PFSK-1 (cell line): Measurements from ENCODE around the gene SLC13A5.

Experiments used
- FOXP2 ChIP-seq: optimal IDR thresholded peaks from 2 replicates; pipeline ENCODE3; 2011; ENCODE audit warnings: borderline replicate concordance, control low read depth, inconsistent platforms; ENCODE audit not compliant: insufficient read depth; ENCODE audit errors: extremely low read length, extremely low read depth
- POLR2AphosphoS5 ChIP-seq: IDR thresholded peaks from 2 replicates; pipeline ENCODE4 v1.6.1; 2012; ENCODE audit warnings: low read depth, mild to moderate bottlenecking, control low read depth, low read length, moderate library complexity
- REST ChIP-seq, 2 experiments: IDR thresholded peaks; 2 replicates each; pipeline versions ENCODE4 v1.6.1 to v1.8.0; 2011 to 2012; ENCODE audit warnings: low read depth in 2 of 2, low read length in 2 of 2, control low read depth in 1 of 2, inconsistent platforms in 1 of 2, mild to moderate bottlenecking in 1 of 2, moderate library complexity in 1 of 2; ENCODE audit not compliant: insufficient read depth in 1 of 2
- SIN3A ChIP-seq: IDR thresholded peaks from 2 replicates; pipeline ENCODE4 v1.6.1; 2012; ENCODE audit warnings: mild to moderate bottlenecking, low read length, moderate library complexity, borderline replicate concordance; ENCODE audit not compliant: insufficient read depth
- TAF1 ChIP-seq: IDR thresholded peaks from 2 replicates; pipeline ENCODE4 v1.6.1; 2012; ENCODE audit warnings: low read length, control low read depth, borderline replicate concordance; ENCODE audit not compliant: insufficient read depth

Gene SLC13A5

DNA sequence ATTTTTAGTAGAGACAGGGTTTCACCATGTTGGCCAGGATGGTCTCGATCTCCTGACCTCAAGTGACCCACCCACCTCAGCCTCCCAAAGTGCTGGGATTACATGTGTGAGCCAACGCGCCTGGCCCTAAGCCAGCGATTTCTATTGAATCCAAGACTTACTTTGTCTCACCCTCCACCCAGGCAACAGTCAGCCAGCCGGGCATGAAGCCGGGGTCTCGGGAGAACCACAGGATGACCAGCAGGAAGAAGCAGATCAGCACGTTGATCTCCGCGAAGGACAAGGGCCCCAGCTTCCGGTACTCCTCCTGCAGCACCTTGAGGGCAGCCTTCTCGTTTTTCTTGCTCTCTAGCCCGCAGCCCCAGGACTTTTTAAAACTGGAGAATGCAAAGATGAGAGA lies 17.6 kb downstream of the SLC13A5 start:
- TF ChIP-seq SIN3A (peak; percentile 54; the same call in 1 of the 2 replicates), REST (IDR thresholded peaks at IDR 0.05; ENCODE audit: insufficient read depth in 1 of 2, low read depth in 2 of 2, low read length in 2 of 2) (no peak)

- TF ChIP-seq POLR2AphosphoS5 (no peak), FOXP2 (no peak), TAF1 (no peak), SIN3A (no peak), REST (IDR thresholded peaks at IDR 0.05; ENCODE audit: insufficient read depth in 1 of 2, low read depth in 2 of 2, low read length in 2 of 2) (no peak)
Measured at GRCh38 chr17:6695051-6695450, 18.1 kb downstream of the SLC13A5 start.

DNA sequence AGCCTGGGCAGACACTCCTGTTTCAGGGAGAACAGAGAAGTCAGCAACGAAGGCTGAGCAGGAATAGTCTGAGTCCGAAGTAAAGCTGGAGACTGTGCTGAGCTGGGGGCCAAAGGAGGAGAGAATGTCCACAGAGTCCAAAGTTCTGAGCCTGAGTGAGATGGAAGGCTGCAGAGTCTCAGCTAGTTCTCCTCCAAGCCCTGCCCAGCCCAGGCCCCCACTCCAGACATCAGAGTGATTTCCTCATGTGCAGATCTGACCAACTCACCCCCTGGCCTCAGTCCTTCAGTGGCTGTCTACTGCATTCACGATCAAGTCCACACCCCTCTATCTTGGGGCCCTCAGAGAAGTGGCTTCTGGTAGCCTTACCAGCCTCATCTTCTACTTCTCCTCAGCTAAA lies 21.6 kb downstream of the SLC13A5 start:
- TF ChIP-seq FOXP2 (no peak), REST (IDR thresholded peaks at IDR 0.05; ENCODE audit: insufficient read depth in 1 of 2, low read depth in 2 of 2, low read length in 2 of 2) (no peak), TAF1 (no peak), POLR2AphosphoS5 (no peak), SIN3A (no peak)

GRCh38 chr17:6690641-6691040 lies 22.5 kb downstream of the SLC13A5 start:
- TF ChIP-seq SIN3A (no peak), REST (IDR thresholded peaks at IDR 0.05; ENCODE audit: insufficient read depth in 1 of 2, low read depth in 2 of 2, low read length in 2 of 2) (no peak), FOXP2 (no peak), POLR2AphosphoS5 (no peak), TAF1 (no peak)

- no peak for TF ChIP-seq SIN3A
Measured at GRCh38 chr17:6688944-6689343, 24.2 kb downstream of the SLC13A5 start.

DNA sequence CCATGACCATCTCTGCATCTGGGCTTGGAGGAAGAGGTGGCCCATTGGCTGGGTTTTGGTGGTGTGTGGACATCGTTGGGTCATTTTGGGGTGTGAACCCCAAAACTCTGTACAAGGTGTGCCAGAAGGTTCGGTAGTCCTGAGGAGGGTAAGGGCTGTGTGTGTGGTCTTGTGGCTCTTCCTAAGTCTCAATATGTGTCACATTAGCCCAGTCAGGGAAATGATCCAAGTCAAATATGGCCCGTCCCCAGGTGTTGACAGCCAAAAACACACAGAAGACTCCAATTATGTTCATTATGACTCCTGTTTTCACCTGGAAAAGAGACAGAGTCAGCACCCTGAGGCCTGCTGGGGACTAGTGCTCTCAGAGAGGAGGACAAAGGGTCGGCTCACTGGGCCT lies 27.1 kb downstream of the SLC13A5 start:
- no peak for TF ChIP-seq FOXP2
- TF ChIP-seq TAF1: no peak
- TF ChIP-seq REST (IDR thresholded peaks at IDR 0.05; ENCODE audit: insufficient read depth in 1 of 2, low read depth in 2 of 2, low read length in 2 of 2): no peak
- no peak for TF ChIP-seq POLR2AphosphoS5
- no peak for TF ChIP-seq SIN3A
